HG02852 (cell line): ENCODE results near the gene SNRPD3.

ENCODE experiments used
- ATAC-seq: cut with Tn5 transposase; IDR thresholded peaks from one replicate; pipeline ENCODE4 v1.9.1; 2021; ENCODE audit warnings: mild to moderate bottlenecking, moderate library complexity; ENCODE audit not compliant: unreplicated experiment

Gene SNRPD3

GRCh38 chr22:24555165-24556039 is at the start of gene SNRPD3:
Gene SNRPD3 (plus strand): TSS chr22:24555999. CDS start chr22:24557675, 1,676 bp downstream.
- ATAC-seq = peak; percentile 67

GRCh38 chr22:24506802-24507438 is 48.9 kb upstream of the SNRPD3 start:
- no peak for ATAC-seq

DNA sequence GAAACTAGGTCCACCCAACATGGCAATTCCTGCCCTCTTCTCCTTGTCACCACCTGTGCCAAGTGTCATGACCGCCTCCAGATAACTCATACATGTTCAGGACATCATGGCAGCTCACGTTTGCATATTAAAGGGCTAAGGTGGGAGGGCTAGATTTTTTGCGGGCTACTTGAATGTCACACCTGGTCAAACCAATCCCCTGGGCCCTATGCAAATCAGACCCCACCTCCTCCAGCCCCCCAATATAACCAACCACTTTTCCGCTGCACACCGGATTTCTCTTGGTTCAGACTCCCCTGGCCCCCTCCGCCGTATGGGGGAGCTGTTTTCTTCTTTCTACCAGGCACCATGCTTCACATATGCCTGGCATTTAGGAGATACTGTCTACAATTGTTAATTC is 48.1 kb upstream of the SNRPD3 start:
- no peak for ATAC-seq

- ATAC-seq = no peak
Measured at GRCh38 chr22:24510637-24511625, 44.9 kb upstream of the SNRPD3 start.

DNA sequence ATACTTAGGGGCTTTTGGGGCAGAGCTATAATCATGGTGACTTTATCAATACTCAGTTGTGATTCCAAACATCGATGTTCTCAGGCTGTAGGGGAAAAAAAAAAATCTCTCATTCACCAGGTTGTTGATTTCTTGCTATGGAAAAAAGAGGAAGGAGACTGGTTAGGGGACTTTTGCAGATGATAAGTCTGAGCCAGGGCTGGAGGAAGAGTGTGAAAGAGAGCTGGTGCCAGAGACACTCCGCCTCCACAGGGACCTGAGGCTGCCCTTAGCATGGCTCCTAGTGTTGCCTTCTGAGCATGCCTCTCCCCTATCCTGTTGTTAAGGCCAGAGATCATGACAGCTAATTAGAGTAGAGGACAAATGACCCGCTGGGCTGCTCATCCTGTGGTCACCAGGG is 43.8 kb upstream of the SNRPD3 start:
- no peak for ATAC-seq

- ATAC-seq = no peak
Measured at GRCh38 chr22:24513378-24514240, 42.2 kb upstream of the SNRPD3 start.

- no peak for ATAC-seq
Measured at GRCh38 chr22:24514241-24515026, 41.4 kb upstream of the SNRPD3 start.

- ATAC-seq = no peak
Measured at GRCh38 chr22:24515027-24515338, 40.8 kb upstream of the SNRPD3 start.

- no peak for ATAC-seq
Measured at GRCh38 chr22:24516301-24516737, 39.5 kb upstream of the SNRPD3 start.

- no peak for ATAC-seq
Measured at GRCh38 chr22:24517446-24517845, 38.4 kb upstream of the SNRPD3 start.

DNA sequence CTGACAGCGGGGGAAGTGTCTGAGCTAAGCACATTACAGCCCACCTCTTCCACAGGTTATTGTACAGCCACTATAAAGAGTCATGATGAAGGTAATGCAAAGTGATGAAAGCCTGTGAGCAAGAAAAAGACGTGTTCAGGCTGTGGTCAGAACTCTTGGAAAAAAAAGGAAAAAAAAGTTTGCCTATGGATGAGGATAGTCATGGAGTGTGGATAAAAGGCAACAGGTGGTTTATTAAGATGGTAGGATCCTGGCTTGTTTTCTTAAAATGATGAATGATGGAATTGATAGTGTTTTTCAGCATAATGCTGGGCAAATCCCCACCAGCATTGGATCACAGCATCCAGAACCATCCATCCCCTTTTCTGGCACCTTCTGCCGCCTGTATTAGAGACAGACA is 37.6 kb upstream of the SNRPD3 start:
- ATAC-seq = no peak

DNA sequence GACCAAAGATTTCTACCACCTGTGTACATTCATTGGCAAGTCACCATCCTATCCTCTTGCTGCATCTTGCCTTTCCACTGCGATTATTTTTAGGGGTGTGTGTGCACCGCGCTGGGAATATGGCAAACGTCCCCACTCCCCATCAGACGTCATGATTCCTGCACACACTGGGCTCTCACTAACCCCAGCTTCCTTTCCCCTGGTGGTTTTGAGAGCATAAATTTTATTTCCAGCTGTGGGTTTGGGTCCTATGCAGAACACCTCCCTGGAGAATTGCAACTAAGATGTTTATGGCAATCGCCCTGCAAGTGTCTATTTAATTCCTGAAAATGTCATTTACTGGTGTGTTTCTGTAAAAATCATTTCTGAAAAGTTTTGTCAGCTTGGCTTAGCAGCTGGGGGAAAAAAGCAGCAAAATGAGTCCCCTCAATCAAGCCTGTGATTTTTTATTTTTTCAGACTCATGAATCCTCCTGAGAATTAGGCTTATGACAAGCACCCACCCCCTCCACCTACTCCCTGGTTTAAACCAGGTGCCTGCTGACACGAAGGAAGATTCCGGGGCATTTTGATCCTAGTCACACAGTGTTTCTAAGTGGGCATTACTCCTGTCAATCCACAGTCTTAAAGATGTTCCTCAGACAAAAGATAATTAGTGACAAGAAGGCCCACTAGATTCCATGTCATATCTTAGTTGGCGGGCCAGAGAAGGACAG is 36.9 kb upstream of the SNRPD3 start:
- ATAC-seq = no peak

DNA sequence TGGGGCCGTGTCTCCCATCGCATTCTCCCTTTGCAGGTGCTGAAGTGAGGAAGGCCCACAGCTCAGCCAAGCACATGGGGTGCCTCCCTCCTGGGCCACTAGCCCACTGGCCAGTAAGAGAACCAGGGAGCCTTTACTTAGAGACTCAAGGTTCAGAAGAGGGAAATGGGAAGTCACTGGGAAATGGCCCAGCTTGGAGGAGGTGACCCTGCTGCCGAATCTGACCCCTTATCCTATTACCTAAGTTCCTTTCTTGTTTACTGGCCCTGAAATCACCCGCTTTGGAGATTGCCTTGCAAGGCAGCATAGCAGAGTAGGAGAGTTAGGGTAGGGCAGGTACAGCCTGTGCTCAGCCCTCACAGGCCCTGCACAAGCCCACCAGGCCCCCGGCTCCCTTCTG is 36.3 kb upstream of the SNRPD3 start:
- ATAC-seq = no peak

DNA sequence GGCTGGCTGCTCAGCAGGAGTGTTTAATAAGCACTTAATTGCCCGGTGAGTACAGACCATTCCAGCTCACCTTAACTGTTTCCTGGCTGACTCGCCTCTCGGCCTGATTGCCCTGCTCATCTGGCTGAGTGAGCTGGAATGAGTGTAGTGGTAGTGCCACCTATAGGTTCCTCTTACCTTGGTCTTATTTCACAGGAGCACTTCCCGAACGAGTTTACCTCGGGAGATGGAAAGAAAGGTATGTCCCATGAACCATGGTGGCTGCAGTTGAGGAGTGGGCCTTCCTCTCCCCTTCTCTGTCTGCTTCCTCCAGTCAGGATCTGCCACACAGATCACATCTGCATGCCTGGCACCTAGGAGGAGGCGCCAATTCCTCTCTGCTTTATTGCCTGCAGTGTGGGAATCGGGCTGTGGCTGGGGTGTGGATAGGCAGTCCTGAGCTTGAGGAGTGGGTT is 34.0 kb upstream of the SNRPD3 start:
- ATAC-seq = no peak

- ATAC-seq = no peak
Measured at GRCh38 chr22:24523873-24524272, 31.9 kb upstream of the SNRPD3 start.

DNA sequence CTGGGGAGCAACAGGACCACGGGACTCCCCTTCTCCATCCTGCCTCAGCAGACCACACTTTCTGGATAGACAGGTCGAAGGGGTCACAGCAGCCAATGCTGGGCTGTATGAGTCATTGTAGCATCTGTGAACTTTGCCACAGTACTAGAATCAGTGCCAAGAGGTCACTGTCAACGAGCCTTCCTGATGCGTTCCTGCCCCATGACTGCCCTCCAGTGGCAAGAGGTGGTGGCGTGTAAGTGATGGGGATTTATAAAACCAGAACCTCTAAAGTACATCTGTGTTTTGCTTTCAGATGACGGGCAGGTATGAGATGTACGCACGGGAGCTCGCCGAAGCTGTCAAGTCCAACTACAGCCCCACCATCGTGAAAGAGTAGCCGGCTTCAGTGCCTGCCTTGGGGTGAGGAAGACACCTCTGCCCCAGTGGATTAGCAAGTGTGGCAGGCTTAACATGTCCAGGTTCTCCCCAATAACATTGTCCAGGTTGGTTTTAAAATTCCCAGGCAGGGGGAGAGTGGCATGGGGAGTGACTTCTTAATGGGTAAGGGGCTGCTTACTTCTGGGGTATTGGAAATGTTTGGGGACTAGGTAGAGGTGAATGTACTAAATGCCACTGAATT is 30.3 kb upstream of the SNRPD3 start:
- peak; percentile 62 for ATAC-seq

DNA sequence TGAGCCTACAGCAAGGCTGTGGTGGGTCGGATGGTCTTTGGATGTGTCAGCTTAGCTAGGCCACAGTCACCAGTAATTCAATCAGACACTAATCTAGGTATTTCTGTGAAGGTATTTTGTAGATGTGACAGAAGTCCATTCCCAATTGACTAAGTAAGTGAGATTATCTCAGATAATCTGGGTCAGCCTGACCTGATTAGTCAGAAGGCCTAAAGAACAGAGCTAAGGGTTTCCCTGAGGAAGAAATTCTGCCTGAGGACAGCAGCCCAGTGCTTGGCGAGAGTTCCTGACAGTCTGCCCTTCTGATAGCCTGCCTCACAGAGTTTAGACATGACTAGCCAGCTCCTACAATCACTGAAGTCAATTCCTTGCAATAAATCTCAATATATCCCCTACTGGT is 29.6 kb upstream of the SNRPD3 start:
- no peak for ATAC-seq

GRCh38 chr22:24529898-24530297 is 25.9 kb upstream of the SNRPD3 start:
- no peak for ATAC-seq
